ENCODE measurements around the gene MBNL3. TPM values are rescaled to one million over a fixed set of nuclear protein-coding genes. Genes with fewer than 3 reads are reported as not detected.

Gene MBNL3
- total RNA-seq: 10.0 TPM
- long read RNA-seq, partial matches to known transcripts: 0 of 3 reads
- long read RNA-seq, other reads (novel, unspliced or antisense): 3 of 3 reads

GRCh38 chrX:132488819-132489577 is at the start of gene MBNL3:
MBNL3 (minus strand) TSS chrX:132489038; CDS start chrX:132439611, 49,427 bp downstream.
- DNase-seq (ENCODE audit: low spot score): peak; percentile 81
- intact Hi-C loops (cut with DNase I): no loop called here

- intact Hi-C loops (cut with DNase I): no loop called here
These were observed 44.6 kb upstream of the MBNL3 start for GRCh38 chrX:132533409-132533808.

GRCh38 chrX:132532913-132533312 is 44.1 kb upstream of the MBNL3 start:
- intact Hi-C loops (cut with DNase I): no loop called here
- DNase-seq (ENCODE audit: low spot score): no peak

More at GRCh38 chrX:132533409-132533808, 44.6 kb upstream of the MBNL3 start:
- no peak for DNase-seq (ENCODE audit: low spot score)

DNA sequence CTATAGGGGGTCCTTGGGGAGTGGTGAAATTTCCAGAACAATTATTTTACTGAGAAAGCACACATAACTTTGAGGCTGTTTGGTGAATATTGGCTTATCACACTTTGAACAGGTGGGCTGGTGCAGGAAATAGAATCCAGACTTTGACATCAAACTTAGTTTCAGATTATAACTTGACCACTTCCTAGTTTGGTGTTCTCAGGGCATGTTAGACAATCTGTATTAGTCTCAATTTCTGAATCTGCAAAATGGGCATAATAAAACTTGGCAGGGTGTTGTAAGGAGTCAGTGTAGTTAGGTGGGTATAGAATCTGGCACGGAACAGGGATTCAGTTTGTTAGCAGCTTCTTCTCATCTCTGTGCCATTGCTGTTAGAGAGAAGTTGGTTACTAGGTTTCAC is 43.3 kb upstream of the MBNL3 start:
- no peak for DNase-seq (ENCODE audit: low spot score)
- intact Hi-C loops (cut with DNase I): no loop called here

GRCh38 chrX:132520792-132521191 is 32.0 kb upstream of the MBNL3 start:
- intact Hi-C loops (cut with DNase I): no loop called here
- DNase-seq (ENCODE audit: low spot score): no peak

GRCh38 chrX:132520213-132520612 is 31.4 kb upstream of the MBNL3 start:
- intact Hi-C loops (cut with DNase I): no loop called here
- no peak for DNase-seq (ENCODE audit: low spot score)

GRCh38 chrX:132518401-132518800 is 29.6 kb upstream of the MBNL3 start:
- DNase-seq (ENCODE audit: low spot score): no peak
- intact Hi-C loops (cut with DNase I): no loop called here

GRCh38 chrX:132508834-132509233 is 20.0 kb upstream of the MBNL3 start:
- intact Hi-C loops (cut with DNase I): no loop called here
- no peak for DNase-seq (ENCODE audit: low spot score)

- DNase-seq (ENCODE audit: low spot score): no peak
- intact Hi-C loops (cut with DNase I): no loop called here
These were observed 16.3 kb upstream of the MBNL3 start for GRCh38 chrX:132505116-132505515.

GRCh38 chrX:132504417-132504816 is 15.6 kb upstream of the MBNL3 start:
- DNase-seq (ENCODE audit: low spot score): no peak
- intact Hi-C loops (cut with DNase I): no loop called here

GRCh38 chrX:132501606-132502005 is 12.8 kb upstream of the MBNL3 start:
- intact Hi-C loops (cut with DNase I): no loop called here
- DNase-seq (ENCODE audit: low spot score): no peak

GRCh38 chrX:132497432-132497831 is 8.6 kb upstream of the MBNL3 start:
- intact Hi-C loops (cut with DNase I): no loop called here
- DNase-seq (ENCODE audit: low spot score): no peak

GRCh38 chrX:132493095-132493494 is 4.3 kb upstream of the MBNL3 start:
- intact Hi-C loops (cut with DNase I): no loop called here
- no peak for DNase-seq (ENCODE audit: low spot score)

- DNase-seq (ENCODE audit: low spot score): no peak
- intact Hi-C loops (cut with DNase I): no loop called here
These were observed 2.4 kb upstream of the MBNL3 start for GRCh38 chrX:132491191-132491590.

- intact Hi-C loops (cut with DNase I): no loop called here
- DNase-seq (ENCODE audit: low spot score): no peak
These were observed 961 bp upstream of the MBNL3 start for GRCh38 chrX:132489578-132490419.

DNA sequence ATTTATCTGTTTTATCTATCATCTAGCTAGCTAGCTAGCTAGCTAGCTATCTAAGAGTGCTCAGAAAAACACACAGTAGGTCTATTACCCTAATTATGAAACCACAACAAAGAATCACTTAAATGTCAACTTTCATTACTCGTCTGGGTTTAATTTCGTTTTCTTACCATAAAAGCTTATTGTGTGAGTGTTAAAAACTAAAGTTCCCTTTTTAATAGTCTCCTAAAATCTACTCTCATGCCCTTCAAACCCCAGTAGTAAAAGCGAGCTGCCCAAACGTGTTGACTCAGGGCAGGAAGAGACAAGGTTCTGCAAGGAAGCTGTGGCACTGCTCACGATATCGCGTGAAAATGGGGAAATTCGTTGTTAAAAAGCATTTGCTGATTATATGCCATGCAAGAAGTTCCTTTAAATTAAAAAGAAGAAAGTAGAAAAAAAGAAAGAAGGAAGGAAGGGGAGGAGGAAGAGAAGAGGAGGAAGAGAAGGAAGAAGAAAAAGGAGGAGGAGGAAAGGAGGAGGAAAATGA is 595 bp downstream of the MBNL3 start:
- intact Hi-C loops (cut with DNase I): no loop called here
- no peak for DNase-seq (ENCODE audit: low spot score)

DNA sequence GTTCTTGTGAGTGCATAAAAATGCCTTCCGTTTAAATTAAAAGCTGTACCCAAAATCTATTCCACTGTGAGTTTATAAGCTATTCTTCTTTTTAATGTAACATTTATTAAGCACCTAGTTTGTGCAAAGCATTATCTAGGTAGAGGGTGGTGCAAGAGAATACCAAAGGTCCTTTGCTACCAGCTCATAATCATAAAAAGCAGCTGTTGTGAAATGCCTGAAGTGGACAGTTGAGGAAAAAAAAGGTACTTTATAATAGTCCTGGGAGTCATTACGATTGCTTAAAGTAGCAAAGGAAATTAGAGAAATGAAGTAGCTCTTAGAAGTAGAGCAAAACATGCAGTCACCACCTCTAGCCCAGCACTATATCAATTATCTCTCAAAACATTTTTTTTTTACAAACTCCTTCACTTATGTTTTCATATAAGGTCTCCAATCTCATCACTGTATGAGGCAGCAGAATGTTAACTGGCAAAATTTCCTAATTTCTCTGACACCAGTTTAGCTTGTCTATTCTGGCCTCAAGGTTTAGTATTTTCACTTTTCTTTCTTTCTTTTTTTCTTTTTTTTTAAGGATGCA is 2.1 kb downstream of the MBNL3 start:
- no peak for DNase-seq (ENCODE audit: low spot score)
- intact Hi-C loops (cut with DNase I): no loop called here

DNA sequence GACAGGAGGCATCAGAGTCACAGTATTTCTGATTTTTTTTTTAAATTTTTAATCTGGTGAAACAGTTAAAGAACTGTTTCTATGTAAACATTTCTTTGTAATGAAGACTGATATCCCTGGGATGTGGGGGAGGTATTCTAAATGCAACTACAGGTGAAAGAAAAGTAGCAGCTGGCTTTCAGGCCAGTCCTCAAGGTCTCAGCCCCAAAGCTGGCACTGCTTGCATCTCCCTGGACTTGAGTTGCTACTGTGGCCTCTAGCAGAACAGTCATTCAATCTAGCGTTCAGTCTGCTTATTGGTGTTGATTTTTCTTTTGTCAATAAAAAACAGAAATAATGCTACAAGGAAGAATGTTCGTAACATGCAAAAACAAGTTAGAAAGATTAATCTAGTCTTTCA is 4.9 kb downstream of the MBNL3 start:
- no peak for DNase-seq (ENCODE audit: low spot score)
- intact Hi-C loops (cut with DNase I): no loop called here

DNA sequence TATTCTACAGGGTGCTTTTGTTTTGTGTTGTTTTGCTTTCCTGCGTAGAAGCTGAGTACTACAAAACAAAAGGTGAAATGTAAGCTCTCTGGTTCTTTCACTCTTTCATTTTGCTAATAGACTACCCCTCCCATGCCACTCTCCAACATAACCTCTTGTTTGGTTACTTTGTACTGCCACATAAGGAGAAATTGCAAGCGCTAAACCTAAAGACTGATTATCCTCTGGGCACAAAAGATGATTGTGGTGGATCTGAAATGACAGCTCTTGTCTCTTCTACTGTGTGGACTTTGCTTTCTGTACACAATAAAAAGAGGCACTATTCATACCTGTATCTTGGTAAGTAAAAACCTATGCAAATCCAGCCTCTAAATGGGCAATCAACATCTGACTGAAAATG is 5.3 kb downstream of the MBNL3 start:
- no peak for DNase-seq (ENCODE audit: low spot score)
- intact Hi-C loops (cut with DNase I): no loop called here

- no peak for DNase-seq (ENCODE audit: low spot score)
- intact Hi-C loops (cut with DNase I): no loop called here
These were observed 6.2 kb downstream of the MBNL3 start for GRCh38 chrX:132482632-132483031.
